ENCODE data around the gene PLEKHF1.

- TF ChIP-seq EZH2phosphoT487 (IDR thresholded peaks at IDR 0.05; ENCODE audit: insufficient read depth, low read depth) (no peak), EZH2 (IDR thresholded peaks at IDR 0.05; ENCODE audit: insufficient read depth, poor library complexity, severe bottlenecking) (no peak)
Measured at GRCh38 chr19:29667901-29668341, 2.7 kb downstream of the PLEKHF1 start.

Data from GM23248 (cell line).